RWPE2 (cell line): ENCODE data around the gene ZNF292.

ENCODE experiments used
- ATAC-seq: fragments of 200-7000 bp; cut with Tn5 transposase; 3 replicates; pipeline ENCODE4 v1.9.1; 2021; ENCODE audit warnings: low read depth
- DNase-seq: peaks from one replicate; pipeline ENCODE4 v3.0.0-alpha.2; 2020; ENCODE audit warnings: low spot score
- H3K27ac ChIP-seq: fragments of 450-650 bp; 2 replicates; pipeline ENCODE4 v1.5.1; 2017; ENCODE audit warnings: mild to moderate bottlenecking; ENCODE audit not compliant: poor library complexity, severe bottlenecking
- H3K27me3 ChIP-seq: fragments of 250-450 bp; sonication (Bioruptor Pico); 2 replicates; pipeline ENCODE4 v1.5.1; 2021; ENCODE audit warnings: mild to moderate bottlenecking, moderate library complexity; ENCODE audit not compliant: insufficient read depth, poor library complexity, severe bottlenecking
- H3K36me3 ChIP-seq: fragments of 250-450 bp; sonication (Bioruptor Pico); 2 replicates; pipeline ENCODE4 v1.5.1; 2020; ENCODE audit warnings: low read depth, mild to moderate bottlenecking, moderate library complexity
- H3K4me1 ChIP-seq: fragments of 250-450 bp; sonication (Bioruptor Pico); 2 replicates; pipeline ENCODE4 v1.5.1; 2021; ENCODE audit warnings: mild to moderate bottlenecking, moderate library complexity; ENCODE audit not compliant: insufficient read depth, poor library complexity, severe bottlenecking
- H3K4me3 ChIP-seq: fragments of 250-450 bp; sonication (Bioruptor Pico); 2 replicates; pipeline ENCODE4 v1.5.1; 2021; ENCODE audit warnings: mild to moderate bottlenecking, moderate library complexity; ENCODE audit not compliant: severe bottlenecking
- H3K9me3 ChIP-seq: fragments of 250-450 bp; sonication (Bioruptor Pico); 2 replicates; pipeline ENCODE4 v1.5.1; 2021; ENCODE audit warnings: mild to moderate bottlenecking, moderate library complexity; ENCODE audit not compliant: severe bottlenecking
- CTCF ChIP-seq: fragments of 450-650 bp; IDR thresholded peaks from one replicate; pipeline ENCODE4 v1.5.1; 2017; ENCODE audit warnings: mild to moderate bottlenecking, moderate library complexity; ENCODE audit not compliant: poor library complexity, severe bottlenecking

ZNF292 gene

GRCh38 chr6:87154993-87155841 is at the start of gene ZNF292:
TSS of gene ZNF292 (plus strand) at chr6:87155565. CDS start at chr6:87155592, 27 bp downstream.
- Histone ChIP-seq H3K27me3 (no peaks in the 10 kb centered on the region), H3K9me3 (no peaks in the 10 kb centered on the region), H3K4me1 (peaks cover 8% of the 10 kb centered on the region), H3K27ac (peak within 1 kb of the TSS; percentile 77), H3K4me3 (peak within 1 kb of the TSS; percentile 64), H3K36me3 (peaks cover 14% of the 10 kb centered on the region; the same call in 1 of the 2 replicates)
- DNase-seq (peak; percentile 98), ATAC-seq (peak; percentile 81)
- TF ChIP-seq CTCF, result peak; percentile 10

GRCh38 chr6:87105823-87106222 is 49.5 kb upstream of the ZNF292 start:
- no peak for ATAC-seq
- H3K27ac ChIP-seq, result no peak overlapping the region

DNA sequence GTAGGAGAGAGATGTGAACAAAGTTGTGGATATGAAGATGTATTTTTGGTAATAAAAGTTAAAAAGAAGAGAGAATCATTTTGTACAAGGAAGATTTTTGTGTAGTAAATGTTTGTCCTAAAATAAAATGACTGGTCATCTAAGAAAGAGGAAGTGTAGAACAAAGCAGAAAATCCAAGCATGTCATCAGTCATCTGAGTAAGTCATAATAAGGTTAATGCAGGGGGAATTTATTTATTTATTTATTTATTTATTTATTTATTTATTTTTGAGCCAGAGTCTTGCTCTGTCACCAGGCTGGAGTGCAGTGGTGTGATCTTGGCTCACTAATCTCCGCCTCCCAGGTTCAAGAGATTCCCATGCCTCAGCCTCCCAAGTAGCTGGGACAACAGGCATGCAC is 44.7 kb upstream of the ZNF292 start:
- no peak overlapping the region for H3K4me3 ChIP-seq
- H3K27ac ChIP-seq, result no peak overlapping the region
- no peak for TF ChIP-seq CTCF
- H3K9me3 ChIP-seq, result no peaks in the 10 kb centered on the region
- ATAC-seq (no peak), DNase-seq (no peak)
- H3K36me3 ChIP-seq, result no peaks in the 10 kb centered on the region
- no peaks in the 10 kb centered on the region for H3K27me3 ChIP-seq
- H3K4me1 ChIP-seq, result no peaks in the 10 kb centered on the region

More at GRCh38 chr6:87105823-87106222, 49.5 kb upstream of the ZNF292 start:
- H3K4me1 ChIP-seq, result no peaks in the 10 kb centered on the region
- no peaks in the 10 kb centered on the region for H3K9me3 ChIP-seq
- H3K27me3 ChIP-seq, result no peaks in the 10 kb centered on the region
- no peak for TF ChIP-seq CTCF
- no peaks in the 10 kb centered on the region for H3K36me3 ChIP-seq
- no peak for DNase-seq
- H3K4me3 ChIP-seq, result no peak overlapping the region

DNA sequence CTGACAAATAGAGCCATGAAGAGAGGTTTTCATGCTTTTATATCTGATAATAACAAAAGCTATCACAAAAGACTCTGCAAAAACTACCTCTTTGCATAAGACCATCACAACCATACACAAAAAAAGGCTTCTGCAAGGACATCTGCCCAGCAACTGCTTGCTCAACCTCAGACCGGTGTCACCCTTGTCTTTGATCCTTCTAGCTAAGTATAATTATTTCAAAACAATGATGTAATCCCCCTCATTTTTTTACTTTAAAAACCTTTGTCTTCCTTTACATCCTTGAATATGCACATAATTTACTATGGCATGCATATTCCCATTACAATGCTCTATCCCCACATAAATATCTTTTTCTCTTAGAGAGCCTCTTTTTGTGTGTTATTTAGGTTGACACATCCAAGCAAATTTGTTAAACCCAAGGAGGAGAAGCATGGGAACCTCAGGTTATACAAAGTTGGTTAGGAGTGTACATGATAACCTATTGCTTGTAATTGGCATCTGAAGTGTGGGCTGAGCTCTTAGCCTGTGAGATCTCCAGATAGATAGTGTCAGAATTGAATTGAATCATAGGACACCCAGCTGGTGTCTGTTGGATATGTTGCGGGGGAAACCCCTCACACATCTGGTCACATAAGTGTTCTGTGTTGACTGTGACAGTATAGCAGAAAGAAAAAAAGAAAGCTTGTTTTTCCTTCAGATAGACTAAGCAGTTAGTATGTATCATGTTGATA is 39.8 kb upstream of the ZNF292 start:
- no peak for DNase-seq
- no peak for TF ChIP-seq CTCF
- peaks cover 5% of the 10 kb centered on the region for H3K4me1 ChIP-seq
- no peaks in the 10 kb centered on the region for H3K27me3 ChIP-seq
- H3K27ac ChIP-seq, result no peak overlapping the region
- H3K36me3 ChIP-seq, result no peaks in the 10 kb centered on the region
- no peaks in the 10 kb centered on the region for H3K9me3 ChIP-seq
- no peak for ATAC-seq
- no peak overlapping the region for H3K4me3 ChIP-seq
